K562 (cell line): ENCODE data around the gene HSD17B11. TPM values are rescaled to one million over a fixed set of nuclear protein-coding genes. Genes with fewer than 3 reads are reported as not detected.

Source experiments
- ATAC-seq: fragments of 200-7000 bp; cut with Tn5 transposase; 3 replicates; pipeline ENCODE4 v1.9.1; 2020; ENCODE audit warnings: moderate library complexity
- BruUV-seq: library from RNA; stranded (reverse); fragments of 400-500 nt; replicated peaks from 2 replicates; lab custom pipeline; 2021; lab: Mats Ljungman, UMichigan
- CTCF ChIA-PET: fragments of 300-600 bp; formaldehyde crosslinking; extraction: SDS; loops from one replicate; lab custom pipeline; 2021; ENCODE audit warnings: low intra/inter-chr PET ratio; lab: Yijun Ruan, JAX
- POLR2A ChIA-PET: fragments of 300-600, 350-650 bp; sonication (Branson Sonifier 250); formaldehyde crosslinking; extraction: SDS; loops from one replicate; lab custom pipeline; 2021; ENCODE audit warnings: antibody characterized with exemption, inconsistent platforms; lab: Yijun Ruan, JAX
- DNase-seq, 4 experiments: peaks; one replicate each; pipeline versions ENCODE4 v3.0.0 to v3.0.0-alpha.2; 2011 to 2018; ENCODE audit warnings: low spot score in 3 of 4, mixed read lengths in 3 of 4; ENCODE audit errors: extremely low read depth in 1 of 4
- FAIRE-seq: peaks from 2 replicates; lab custom pipeline; 2011; peaks lifted over from hg19 to GRCh38; lab: Jason Lieb, UNC
- H2AFZ ChIP-seq: 2 replicates; pipeline ENCODE4 v1.6.0; 2011; ENCODE audit warnings: low read depth, low read length, control low read depth, inconsistent platforms
- H3K27ac ChIP-seq: fragments of 200-600 bp; 3 replicates; pipeline ENCODE4 v1.8.0; 2011; ENCODE audit warnings: low read depth, mild to moderate bottlenecking, control low read depth, inconsistent platforms, low read length, moderate library complexity, mixed read lengths; ENCODE audit errors: extremely low read depth
- H3K27me3 ChIP-seq, 2 experiments: fragments of 300-600 bp in 1 of 2; 2 replicates in 1 of 2; 3 replicates in 1 of 2; pipeline versions ENCODE4 v1.6.0 to v1.8.0; 2011; ENCODE audit warnings: inconsistent platforms in 2 of 2, low read length in 2 of 2, mild to moderate bottlenecking in 1 of 2, mixed read lengths in 1 of 2, moderate library complexity in 1 of 2; ENCODE audit not compliant: control insufficient read depth in 2 of 2, insufficient read depth in 2 of 2
- H3K36me3 ChIP-seq: fragments of 300-600 bp; 3 replicates; pipeline ENCODE4 v1.8.0; 2011; ENCODE audit warnings: mild to moderate bottlenecking, low read length, inconsistent platforms; ENCODE audit not compliant: control insufficient read depth, insufficient read depth
- H3K4me1 ChIP-seq, 2 experiments: fragments of 200-600 bp in 1 of 2; replicated peaks in 1 of 2; 2 replicates in 1 of 2; 3 replicates in 1 of 2; pipeline versions ENCODE4 v1.5.1 to v1.8.0; 2011; ENCODE audit warnings: inconsistent platforms in 2 of 2, low read length in 2 of 2, mild to moderate bottlenecking in 1 of 2, mixed read lengths in 1 of 2, moderate library complexity in 1 of 2; ENCODE audit not compliant: control insufficient read depth in 2 of 2, insufficient read depth in 2 of 2
- H3K4me2 ChIP-seq: 2 replicates; pipeline ENCODE4 v1.6.1; 2011; ENCODE audit warnings: low read length, control low read depth, inconsistent platforms, mixed read lengths; ENCODE audit not compliant: insufficient read depth
- H3K4me3 ChIP-seq: fragments of 200-600 bp; sonication (generic), shearing (Covaris generic); 2 replicates; pipeline ENCODE4 v1.5.1; 2016; ENCODE audit warnings: control low read depth, inconsistent platforms
- H3K79me2 ChIP-seq: fragments of 200-600 bp; 3 replicates; pipeline ENCODE4 v1.8.0; 2011; ENCODE audit warnings: low read length, inconsistent platforms; ENCODE audit not compliant: control insufficient read depth, insufficient read depth
- H3K9ac ChIP-seq, 2 experiments: 2 replicates each; pipeline versions ENCODE4 v1.6.0 to v1.6.1; 2011; ENCODE audit warnings: low read depth in 2 of 2, low read length in 2 of 2, control low read depth in 1 of 2, inconsistent platforms in 1 of 2, mild to moderate bottlenecking in 1 of 2, mixed read lengths in 1 of 2; ENCODE audit not compliant: insufficient read depth in 1 of 2
- H3K9me1 ChIP-seq: one replicate; pipeline ENCODE4 v1.6.0; 2011; ENCODE audit warnings: inconsistent platforms, mild to moderate bottlenecking, low read length, moderate library complexity; ENCODE audit not compliant: control insufficient read depth, insufficient read depth
- H3K9me3 ChIP-seq: replicated peaks from 2 replicates; pipeline ENCODE4 v1.5.1; 2011; ENCODE audit warnings: low read depth, low read length, inconsistent platforms; ENCODE audit not compliant: control insufficient read depth, insufficient read depth
- H4K20me1 ChIP-seq: replicated peaks from 2 replicates; pipeline ENCODE4 v1.6.1; 2011; ENCODE audit warnings: low read length, inconsistent platforms, mixed read lengths; ENCODE audit not compliant: control insufficient read depth, insufficient read depth
- CHD2 ChIP-seq: IDR thresholded peaks from 2 replicates; pipeline ENCODE4 v1.6.1; 2011; ENCODE audit warnings: low read depth, low read length
- EWSR1 ChIP-seq: fragments of 450-650 bp; IDR thresholded peaks from 2 replicates; pipeline ENCODE4 v1.6.1; 2018; ENCODE audit warnings: borderline replicate concordance, mild to moderate bottlenecking, low read depth, moderate library complexity; ENCODE audit not compliant: partially characterized antibody
- EZH2 ChIP-seq: IDR thresholded peaks from 2 replicates; pipeline ENCODE4 v1.6.1; 2012; ENCODE audit warnings: low read depth, mild to moderate bottlenecking, inconsistent platforms, low read length, borderline replicate concordance
- KDM4B ChIP-seq, 2 experiments: fragments of 450-650 bp in 1 of 2; sonication (generic) in 1 of 2; IDR thresholded peaks; 2 replicates each; pipeline ENCODE4 v1.6.1; 2016 to 2017; ENCODE audit warnings: borderline replicate concordance in 2 of 2, antibody characterized with exemption in 1 of 2, low read depth in 1 of 2, mild to moderate bottlenecking in 1 of 2
- MTA2 ChIP-seq: fragments of 450-650 bp; IDR thresholded peaks from 2 replicates; pipeline ENCODE4 v1.6.1; 2016; ENCODE audit warnings: low read depth
- NFE2 ChIP-seq: IDR thresholded peaks from 2 replicates; pipeline ENCODE4 v1.6.1; 2014; ENCODE audit warnings: antibody characterized with exemption, low read depth
- NONO ChIP-seq, 2 experiments: fragments of 200-400 bp in 1 of 2; fragments of 450-650 bp in 1 of 2; formaldehyde crosslinking in 1 of 2; IDR thresholded peaks; 2 replicates each; pipeline ENCODE4 v1.6.1; 2017; ENCODE audit warnings: low read depth in 2 of 2, mild to moderate bottlenecking in 2 of 2, moderate library complexity in 2 of 2, low read length in 1 of 2
- PRDM10 ChIP-seq: fragments of 450-650 bp; IDR thresholded peaks from 2 replicates; pipeline ENCODE4 v1.6.1; 2018; ENCODE audit not compliant: partially characterized antibody
- RFX5 ChIP-seq: IDR thresholded peaks from 2 replicates; pipeline ENCODE4 v1.6.1; 2011; ENCODE audit warnings: low read depth, mild to moderate bottlenecking, improper control_type of control experiment, low read length
- SRSF1 ChIP-seq: fragments of 200-400 bp; formaldehyde crosslinking; IDR thresholded peaks from 2 replicates; pipeline ENCODE4 v1.6.1; 2017; ENCODE audit warnings: mild to moderate bottlenecking, low read depth, low read length, moderate library complexity
- TAL1 ChIP-seq: fragments of 450-650 bp; IDR thresholded peaks from 2 replicates; pipeline ENCODE4 v1.6.1; 2016; ENCODE audit warnings: mild to moderate bottlenecking
- ZNF518B ChIP-seq: fragments of 250-450 bp; sonication (Bioruptor Pico); IDR thresholded peaks from 2 replicates; pipeline ENCODE4 v1.5.0; 2021; ENCODE audit warnings: mild to moderate bottlenecking, moderate library complexity
- WGBS: fragments of 100-300 bp; shearing (Covaris generic); methylation state at CpG from one replicate; pipeline ENCODE4 v1.1.6; 2016; ENCODE audit warnings: low coverage, mixed read lengths; ENCODE audit not compliant: insufficient coverage; ENCODE audit errors: missing lambda C conversion rate; 5-methylcytosine and 5-hydroxymethylcytosine counted together
- in situ Hi-C: fragments of 300-500 bp; cut with MboI; formaldehyde crosslinking; loops from 4 replicates; pipeline ENCODE4 v1.15.0; 2018; ENCODE audit warnings: inconsistent platforms, mixed read lengths
- intact Hi-C: fragments of 100-400 bp; cut with micrococcal nuclease; formaldehyde crosslinking; loops from 2 replicates; pipeline ENCODE4 v1.14.2; 2022
- polyA plus RNA-seq, 8 experiments: library from polyadenylated mRNA; depleted of rRNA in 4 of 8; stranded (reverse) in 5 of 8; unstranded in 3 of 8; fragments of >200 nt; fragmentation: Nextera tagmentation in 2 of 8; fragmentation: Illumina TruSeq in 1 of 8; extraction: Ambion mirVana in 2 of 8; extraction: Trizol in 1 of 8; gene quantifications; 2 replicates each; pipeline versions ENCODE4 v1.2.1 to v1.2.3, GENCODE V29; 2011 to 2014; ENCODE audit warnings: inconsistent platforms in 1 of 8, missing spikeins in 1 of 8
- total RNA-seq, 7 experiments: library from RNA; depleted of rRNA in 6 of 7; stranded (reverse); fragments of >200 nt in 6 of 7; fragmentation: Illumina TruSeq in 2 of 7; extraction: Trizol in 2 of 7; gene quantifications; 2 replicates each; pipeline versions ENCODE4 v1.2.1 to v1.2.3, GENCODE V29; 2011 to 2021; ENCODE audit warnings: low replicate concordance in 1 of 7

HSD17B11 gene
- total and polyA plus RNA-seq, 9 of the 15 experiments (the other 6 are each of a cell fraction or from before 2014, with no cell fraction given): 26.0 to 108 (median 81.0) TPM

GRCh38 chr4:87422104-87423052, 31.4 kb upstream of the HSD17B11 start, which contains the start of gene NUDT9 (continued):
- 0 out of 2 replicates have a peak, but pooled peaks have one; percentile 2 for TF ChIP-seq NFE2
- TF ChIP-seq TAL1: 0 out of 2 replicates have a peak, but pooled peaks have one; percentile 21
- no peak for TF ChIP-seq EWSR1
- no peak for TF ChIP-seq MTA2
- no peak for TF ChIP-seq SRSF1
- TF ChIP-seq RFX5: no peak

GRCh38 chr4:87420276-87420830, 29.4 kb upstream of the HSD17B11 start:
- FAIRE-seq (no peak), DNase-seq (no peak), ATAC-seq (no peak)
- Histone ChIP-seq H3K4me3 (no peak overlapping the region), H3K27me3 (no peaks in the 10 kb centered on the region), H3K79me2 (peaks cover 37% of the 10 kb centered on the region), H3K9me3 (no peaks in the 10 kb centered on the region), H3K9me1 (no peaks in the 10 kb centered on the region), H3K9ac (no peak overlapping the region), H4K20me1 (no peaks in the 10 kb centered on the region), H3K4me2 (no peak overlapping the region), H3K27ac (no peak overlapping the region), H3K4me1 (peaks cover 4 to 13% of the 10 kb centered on the region in 2 experiments; a peak in 3 of 5 replicates), H2AFZ (no peak overlapping the region), H3K36me3 (no peaks in the 10 kb centered on the region)
- in situ Hi-C loops: no loop called here
- CTCF ChIA-PET: no interaction called here
- no TSS peak for BruUV-seq
- intact Hi-C loops: no loop called here
- WGBS: 66% methylated on average over 4 of the region's 4 CpGs
- POLR2A ChIA-PET: interaction anchor here (0.7 to 3.9 kb wide), 3 partner anchors 24 to 1862 kb away, joined by 3 to 33 read pairs (median 3); partner anchors contain the start of gene HSD17B11
- TF ChIP-seq CHD2 (no peak), NONO (IDR thresholded peaks at IDR 0.05; ENCODE audit: low read depth in 2 of 2, low read length in 1 of 2) (no peak), ZNF518B (CRISPR knock-in tag) (no peak), PRDM10 (no peak), EZH2 (no peak), KDM4B (IDR thresholded peaks at IDR 0.05; ENCODE audit: borderline replicate concordance in 2 of 2, low read depth in 1 of 2) (no peak)
